Cerebellar nuclear complex (tissue), 1 donor: ENCODE results near the gene TFAP2D.

ENCODE experiments used
- DNase-seq, 2 experiments: peaks; one replicate each; lab custom pipeline; 2025; lab: John Stamatoyannopoulos, UW

Gene TFAP2D

DNA sequence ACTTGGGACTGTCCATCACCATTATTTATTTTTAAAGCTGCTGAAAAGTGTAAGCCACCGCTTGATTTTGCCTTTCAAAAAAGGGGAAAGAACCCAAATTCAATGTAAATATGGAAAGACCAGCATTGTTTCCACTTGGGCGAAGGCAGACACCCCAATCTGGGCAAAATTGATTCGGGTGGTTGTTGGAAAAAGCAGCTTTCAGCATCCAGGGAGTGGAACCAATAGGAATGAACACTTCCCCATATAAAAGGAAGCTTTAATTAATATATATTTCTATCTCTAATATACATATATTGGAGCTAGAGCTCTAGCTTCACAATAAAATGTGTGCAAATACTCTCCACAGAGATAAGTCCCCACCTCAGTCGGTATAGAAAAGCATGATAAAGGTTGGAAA is at the start of gene TFAP2D:
TFAP2D (plus strand) TSS at position 301 of the 400 bp plus-strand sequence. CDS start 530 bp downstream, outside the sequence.
- no peak for DNase-seq

DNA sequence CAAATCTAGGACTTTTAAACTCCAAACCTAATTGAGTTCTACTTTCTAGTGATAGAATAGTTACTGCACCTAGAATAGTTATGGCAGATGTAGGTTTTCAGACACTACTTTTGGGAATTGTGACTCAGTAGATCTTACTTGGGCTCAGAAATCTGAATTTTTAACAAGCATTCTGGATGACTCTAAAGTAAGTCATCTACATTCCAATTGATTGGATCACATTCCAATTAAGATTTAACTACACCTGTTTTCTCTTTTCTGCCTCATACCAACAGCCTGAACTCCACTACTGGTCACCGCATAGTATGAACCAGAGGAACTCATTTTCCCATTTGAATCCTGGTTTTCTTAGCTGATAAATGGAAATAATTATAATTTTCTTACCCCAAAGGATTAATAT is 49.5 kb upstream of the TFAP2D start:
- no peak for DNase-seq

DNA sequence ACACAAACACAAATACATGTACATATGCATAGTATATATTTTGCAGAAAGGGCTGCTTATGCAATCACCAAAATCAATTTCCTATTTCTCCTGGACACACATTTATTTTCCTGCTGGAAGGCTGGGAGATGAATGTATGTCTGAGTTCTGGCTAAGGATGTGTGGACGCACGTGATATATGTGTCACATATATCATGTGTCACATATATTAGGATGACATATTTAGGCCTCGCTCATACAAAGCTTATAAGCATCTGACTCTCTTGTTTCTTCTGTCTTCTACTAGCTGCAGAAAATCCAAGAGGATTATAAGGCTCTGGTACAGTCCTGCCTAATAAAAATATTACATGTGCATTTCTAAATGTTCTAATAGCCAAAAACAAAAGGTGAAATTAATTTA is 47.2 kb upstream of the TFAP2D start:
- DNase-seq = no peak

DNA sequence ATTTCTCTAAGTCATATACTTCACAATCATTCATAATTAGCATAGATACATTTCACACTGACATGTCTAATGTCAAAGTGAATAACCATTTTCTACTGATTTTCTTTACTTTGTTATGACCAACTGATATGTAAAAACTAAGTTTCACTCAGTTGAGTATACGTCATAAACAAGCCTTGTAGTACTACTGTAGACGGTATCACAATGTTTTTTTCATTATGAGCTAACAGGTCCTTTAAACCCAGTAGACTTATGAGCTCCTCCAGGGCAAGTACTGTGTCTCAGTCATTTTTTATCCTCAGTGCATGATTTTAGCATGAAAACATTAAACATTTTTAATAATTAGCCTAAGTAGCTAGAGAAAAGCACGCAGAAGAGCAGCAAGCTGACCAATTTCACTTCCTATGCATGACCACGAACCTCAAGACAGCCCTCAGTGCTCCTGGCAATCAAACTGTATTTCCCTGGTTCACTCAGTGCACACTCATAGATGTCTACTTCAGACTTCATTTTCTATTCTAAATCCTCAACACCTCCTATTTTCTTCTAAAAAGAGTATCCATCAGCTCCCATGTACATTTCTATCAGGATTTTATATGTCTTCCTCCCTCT is 32.0 kb upstream of the TFAP2D start:
- no peak for DNase-seq

DNA sequence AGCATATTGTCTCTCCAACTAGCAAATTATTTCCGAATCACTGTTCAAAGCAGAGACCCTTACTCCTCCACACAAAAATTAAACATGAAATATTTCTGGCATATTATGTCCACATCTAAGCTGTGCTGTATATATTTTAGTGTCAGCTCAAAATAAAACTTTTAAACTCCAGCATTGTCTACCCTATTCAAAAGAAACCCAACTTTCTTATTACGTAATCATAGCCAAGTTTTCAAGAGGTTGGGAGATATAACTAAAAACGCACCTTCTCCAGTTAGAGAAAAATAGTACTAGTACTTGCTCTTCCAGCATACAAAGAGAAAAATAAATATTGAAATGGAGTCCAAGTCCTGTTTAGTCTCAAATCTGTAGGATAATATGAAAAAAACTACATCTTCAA is 24.1 kb upstream of the TFAP2D start:
- no peak for DNase-seq

DNA sequence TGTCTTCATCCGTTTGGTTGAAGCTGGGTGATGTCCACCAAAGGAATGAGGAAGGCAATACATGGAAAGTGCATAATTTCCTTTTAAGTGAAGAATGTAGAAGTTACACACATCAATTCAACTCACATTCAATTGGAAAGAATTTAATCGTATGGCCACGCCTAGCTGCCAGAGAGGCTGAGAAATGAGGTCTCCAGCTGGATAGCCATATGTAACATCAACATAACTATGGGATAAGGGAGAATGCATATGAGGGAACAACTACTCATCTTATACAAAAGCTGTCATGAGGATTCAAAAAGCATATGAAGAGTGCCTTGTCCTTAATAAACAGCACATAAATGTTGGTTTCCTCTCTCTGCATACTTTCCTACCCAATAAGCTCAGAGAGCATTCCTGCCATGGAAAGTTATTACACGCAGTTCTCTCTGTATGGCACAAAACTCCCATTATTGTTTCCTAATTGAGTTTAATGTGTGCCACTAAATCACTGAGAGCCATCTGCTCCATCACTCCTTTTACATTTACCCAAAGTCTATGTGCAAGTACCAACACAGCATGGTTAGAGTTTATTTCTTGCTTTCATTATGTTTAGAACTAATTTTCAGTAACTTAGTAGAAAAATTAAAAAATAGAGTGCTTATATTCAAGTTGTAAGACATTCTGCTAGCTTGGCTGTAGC is 21.4 kb upstream of the TFAP2D start:
- no peak for DNase-seq

DNA sequence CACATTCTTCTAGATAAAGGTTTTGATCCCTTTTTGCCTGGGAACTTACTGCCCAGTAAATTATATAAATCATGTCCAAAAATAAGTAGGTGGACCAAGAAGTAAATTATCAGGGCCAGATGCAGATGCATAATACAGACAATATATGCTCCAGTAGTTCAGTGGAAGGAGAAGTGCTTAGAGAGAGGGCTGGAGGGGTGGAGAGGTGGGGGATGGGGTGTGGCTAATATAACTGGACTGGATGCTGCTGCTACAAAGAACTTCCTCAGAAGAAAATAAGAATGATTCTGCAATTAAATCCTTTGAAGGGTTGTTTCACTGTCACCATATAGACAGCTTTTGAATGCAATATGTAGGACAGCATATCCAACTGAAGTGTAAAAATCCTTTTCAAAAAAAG is 14.8 kb upstream of the TFAP2D start:
- DNase-seq = no peak

DNA sequence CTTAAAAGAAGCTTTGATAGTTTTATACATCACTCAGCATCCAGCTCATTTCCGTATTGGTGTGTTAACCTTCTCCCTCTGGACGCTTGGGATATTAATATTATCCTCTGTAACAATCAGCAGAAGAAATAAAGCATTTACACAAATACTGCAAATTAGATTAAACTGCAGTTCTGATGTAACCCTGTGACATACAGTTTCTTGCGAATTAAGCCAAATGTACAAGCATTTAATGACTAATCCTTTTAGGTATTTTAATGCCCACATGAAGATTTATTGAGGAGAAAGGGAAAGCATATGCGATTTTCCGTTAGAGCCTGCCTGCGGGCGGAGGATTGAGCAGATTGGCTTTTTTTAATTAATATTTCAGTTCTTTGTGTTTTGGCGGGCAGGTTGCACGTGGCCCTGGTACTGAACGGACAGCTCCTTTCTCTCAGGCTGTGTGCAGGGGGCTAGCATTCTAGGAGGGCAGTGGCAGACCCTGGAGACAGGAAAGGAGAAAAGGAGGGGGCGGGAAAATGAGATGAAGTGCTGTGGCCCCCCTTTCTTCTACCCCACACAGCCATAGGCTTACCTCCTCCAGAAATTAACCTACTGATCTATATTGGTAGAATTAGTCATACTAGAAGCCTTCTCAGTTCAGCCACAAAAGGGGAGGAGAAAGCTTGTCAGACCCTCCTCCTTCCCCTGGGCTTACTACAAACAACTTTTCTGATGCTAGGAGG is 14.1 kb upstream of the TFAP2D start:
- no peak for DNase-seq

DNA sequence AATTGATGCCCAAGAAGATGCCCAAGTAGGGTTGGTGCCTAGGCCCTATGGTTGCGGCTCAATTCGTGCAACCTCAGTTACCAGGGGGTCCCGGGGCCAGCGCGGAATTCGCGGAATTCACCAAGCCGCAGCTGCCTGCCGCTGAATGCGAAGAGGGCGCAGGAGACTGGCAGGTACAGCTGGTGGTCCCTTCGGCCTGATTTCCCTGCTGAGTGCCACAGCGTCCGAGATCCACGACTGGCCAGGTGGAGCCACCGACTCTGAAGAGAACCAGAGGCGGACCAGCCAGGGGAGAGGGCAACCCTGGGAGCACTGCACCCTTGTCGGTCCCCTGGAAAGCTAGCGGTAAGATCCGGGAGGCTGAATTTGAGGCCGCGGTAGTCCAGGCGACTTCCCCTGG is 6.8 kb upstream of the TFAP2D start:
- DNase-seq = no peak

DNA sequence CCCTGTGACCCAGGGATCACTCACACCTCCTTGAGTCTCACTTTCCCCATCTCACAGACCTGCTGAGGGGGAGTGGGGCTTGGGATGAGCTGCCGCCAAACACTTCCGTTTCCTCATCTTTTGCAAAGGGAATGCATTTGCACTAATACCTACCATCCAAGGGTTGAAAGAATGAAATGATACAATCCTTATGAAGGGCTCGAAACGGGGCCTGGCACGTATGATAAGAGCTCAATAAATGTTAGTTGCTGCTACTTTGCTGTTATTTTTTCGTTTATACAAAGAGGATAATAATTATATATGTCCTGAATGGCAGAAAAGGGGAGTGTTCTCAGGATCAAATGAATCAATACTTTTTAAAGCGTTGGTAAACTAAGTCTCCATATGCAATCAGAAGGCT is 6.1 kb upstream of the TFAP2D start:
- no peak for DNase-seq

DNA sequence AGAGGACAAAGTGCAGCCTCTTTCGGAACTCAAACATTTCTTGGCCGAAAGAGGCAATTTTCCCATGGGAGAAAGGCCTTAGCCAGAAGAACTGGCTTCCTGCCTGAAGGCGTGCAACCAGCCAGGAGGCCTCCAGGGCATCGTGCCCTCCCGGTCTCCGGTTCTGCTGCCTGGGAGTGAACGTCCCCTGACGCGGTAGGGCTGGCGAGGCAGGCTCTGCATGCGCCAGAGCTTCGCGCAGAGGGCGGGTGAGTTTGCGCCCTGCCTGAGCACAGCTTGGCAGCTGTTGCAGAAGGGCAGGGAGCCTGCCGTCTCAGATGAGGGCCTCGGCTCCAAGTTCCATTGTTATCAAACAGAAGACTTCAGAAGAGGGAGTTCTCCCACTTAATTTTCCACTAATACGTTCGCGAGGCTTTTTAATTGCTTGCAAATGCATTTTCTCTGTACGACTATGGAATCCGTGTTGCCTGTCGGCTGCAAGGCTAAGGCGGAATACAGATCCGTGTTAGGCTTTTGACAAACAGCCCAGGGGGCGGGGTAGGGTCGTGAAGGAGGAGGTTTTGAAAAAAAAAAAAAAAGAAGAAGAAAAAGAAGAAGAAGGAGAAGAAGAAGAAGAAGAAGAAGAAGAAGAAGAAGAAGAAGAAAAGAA is 5.5 kb upstream of the TFAP2D start:
- DNase-seq = no peak

DNA sequence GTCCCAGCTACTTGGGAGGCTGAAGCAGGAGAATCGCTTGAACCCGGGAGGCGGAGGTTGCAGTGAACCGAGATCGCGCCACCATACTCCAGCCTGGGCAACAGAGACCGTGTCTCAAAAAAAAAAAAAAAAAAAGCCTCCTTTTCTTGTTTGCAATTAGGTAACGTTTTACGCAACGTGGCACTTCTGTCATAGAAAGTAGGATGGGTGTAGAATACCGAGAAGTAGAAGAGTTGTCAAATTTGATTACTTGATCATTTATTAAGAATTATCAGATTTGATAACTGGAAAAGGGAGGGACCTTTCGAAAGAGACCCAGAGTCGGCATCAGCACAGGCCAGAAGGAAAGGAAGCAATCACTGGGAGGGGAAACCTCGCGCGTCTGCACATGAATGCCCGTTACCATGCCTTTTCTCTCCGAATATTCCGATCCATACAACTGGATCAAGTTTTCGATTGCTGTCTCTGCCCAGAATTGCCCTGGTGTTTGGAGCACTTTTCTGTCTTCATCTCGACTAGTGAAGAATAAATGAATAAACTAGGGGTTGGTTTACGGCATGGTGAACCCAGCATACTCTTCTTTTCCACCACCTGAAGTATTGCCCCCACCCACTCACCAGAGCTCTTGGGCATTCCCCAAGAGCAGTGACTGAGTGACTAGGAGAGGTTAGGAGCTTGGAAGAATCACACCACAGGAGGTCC is 4.5 kb upstream of the TFAP2D start:
- DNase-seq = no peak

DNA sequence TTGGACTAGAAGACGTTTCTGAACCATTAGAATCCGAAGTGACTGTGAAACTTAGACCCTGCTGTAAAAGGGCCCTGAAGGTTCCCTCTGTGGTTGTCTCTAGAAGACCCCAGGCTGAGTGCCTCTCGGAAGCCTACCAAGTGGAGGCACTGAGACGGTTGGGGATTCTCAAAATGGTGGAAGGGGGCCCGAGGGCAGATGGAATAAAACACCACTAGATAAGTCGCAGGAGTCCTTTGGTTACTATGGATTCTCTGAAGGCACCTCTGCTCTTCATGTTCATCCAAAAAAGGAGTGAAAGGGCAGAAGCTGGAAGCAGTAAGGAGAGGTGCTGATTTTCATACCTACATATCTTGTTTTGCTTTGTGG is 4.0 kb upstream of the TFAP2D start:
- no peak for DNase-seq

DNA sequence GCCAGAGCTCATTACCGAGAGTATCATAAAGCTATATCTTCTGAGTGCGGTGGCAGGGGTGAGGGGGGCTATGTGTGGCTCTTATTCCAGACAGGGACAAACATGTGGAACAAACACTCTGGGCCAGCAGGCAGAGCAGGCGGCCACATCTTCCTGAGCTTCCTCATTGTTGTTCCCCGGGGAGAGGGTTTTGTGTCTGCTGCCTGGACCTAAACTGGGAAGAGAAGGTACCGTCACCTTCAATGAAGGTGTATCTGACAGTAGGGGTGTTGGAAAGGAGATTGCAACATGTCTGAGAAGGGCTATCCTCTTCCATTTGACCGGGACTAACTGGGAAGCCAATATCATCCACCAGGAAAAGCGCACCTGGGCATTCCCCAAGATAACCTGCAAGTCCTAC is 1.6 kb upstream of the TFAP2D start:
- no peak for DNase-seq

DNA sequence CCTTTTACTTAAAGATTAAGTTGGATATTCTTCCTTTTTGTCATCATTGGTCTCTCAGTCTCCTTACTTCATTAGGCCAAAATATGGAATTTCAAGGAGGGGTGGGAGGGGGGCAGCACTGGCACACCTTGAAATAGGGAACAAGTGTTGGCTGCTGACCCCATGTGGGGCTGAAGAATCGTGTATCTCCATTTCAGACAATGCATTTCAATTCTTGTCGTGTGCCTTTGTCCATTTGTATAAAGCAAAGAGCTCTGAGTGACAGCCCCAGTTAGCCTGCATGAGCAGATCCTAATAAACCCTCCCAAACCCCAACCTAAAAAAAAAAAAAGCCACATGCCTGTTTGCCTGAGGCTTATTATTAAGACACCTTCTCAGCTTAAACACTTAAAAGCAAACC is 1.0 kb upstream of the TFAP2D start:
- no peak for DNase-seq

DNA sequence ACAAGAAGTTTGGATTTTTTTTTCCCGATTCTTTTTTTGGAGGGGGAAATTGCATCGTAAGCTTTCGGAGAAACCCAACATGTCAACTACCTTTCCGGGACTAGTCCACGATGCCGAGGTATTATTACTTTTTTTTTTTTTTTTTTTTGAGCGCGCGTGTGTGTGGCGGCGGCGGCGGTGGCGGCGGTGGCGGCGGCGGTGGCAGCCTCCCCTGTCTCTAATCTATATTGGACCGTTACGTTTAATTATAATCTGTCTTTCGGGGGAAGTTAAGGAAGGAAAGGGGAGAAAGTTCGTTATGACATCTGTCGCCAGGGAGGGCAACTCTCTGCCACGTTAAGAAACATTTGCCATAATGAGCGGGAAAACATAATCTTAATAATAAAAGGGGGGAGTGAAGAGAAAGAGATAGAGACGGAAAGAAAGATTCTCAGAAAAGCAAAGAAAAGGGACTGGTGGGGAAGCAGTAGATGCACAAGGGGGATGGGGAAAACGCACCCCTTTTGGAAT is 706 bp downstream of the TFAP2D start:
- no peak for DNase-seq

DNA sequence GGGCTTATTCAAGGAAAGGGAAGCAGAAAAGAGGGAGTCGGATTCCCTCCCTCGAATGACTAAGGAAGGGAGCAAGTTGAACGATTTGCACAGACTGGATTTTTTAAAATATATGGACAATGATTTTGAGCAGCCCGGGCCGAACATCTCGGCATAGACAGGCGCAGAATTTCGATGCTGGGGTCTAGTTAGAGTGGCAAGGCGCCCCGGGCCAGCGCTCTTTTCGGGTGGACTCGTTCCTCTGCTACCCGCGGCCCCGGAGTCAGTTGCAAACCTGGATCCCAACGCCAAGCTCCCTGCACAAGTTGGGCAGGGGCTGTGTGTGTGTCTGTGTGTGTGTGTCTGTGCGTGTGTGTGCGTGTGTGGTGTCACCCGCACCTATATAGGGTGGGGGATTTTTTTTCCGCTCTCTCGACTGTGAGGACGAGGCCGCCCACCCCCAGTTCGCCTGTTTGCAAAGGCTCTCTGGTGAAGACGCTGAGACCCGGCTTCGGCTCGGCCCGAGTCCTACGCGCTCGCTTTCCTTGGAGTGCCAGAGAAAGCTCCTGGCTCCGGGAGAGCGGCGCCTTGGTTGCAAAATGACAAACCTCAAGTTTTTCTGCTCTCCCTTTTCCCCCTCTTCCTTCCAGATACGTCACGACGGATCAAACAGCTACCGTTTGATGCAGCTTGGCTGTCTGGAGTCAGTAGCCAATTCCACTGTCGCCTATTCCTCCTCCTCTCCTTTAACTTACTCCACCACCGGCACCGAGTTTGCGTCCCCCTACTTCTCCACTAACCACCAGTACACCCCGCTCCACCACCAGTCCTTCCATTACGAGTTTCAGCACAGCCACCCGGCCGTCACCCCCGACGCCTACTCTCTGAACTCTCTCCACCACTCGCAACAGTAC is 1.4 kb downstream of the TFAP2D start:
- DNase-seq = no peak

DNA sequence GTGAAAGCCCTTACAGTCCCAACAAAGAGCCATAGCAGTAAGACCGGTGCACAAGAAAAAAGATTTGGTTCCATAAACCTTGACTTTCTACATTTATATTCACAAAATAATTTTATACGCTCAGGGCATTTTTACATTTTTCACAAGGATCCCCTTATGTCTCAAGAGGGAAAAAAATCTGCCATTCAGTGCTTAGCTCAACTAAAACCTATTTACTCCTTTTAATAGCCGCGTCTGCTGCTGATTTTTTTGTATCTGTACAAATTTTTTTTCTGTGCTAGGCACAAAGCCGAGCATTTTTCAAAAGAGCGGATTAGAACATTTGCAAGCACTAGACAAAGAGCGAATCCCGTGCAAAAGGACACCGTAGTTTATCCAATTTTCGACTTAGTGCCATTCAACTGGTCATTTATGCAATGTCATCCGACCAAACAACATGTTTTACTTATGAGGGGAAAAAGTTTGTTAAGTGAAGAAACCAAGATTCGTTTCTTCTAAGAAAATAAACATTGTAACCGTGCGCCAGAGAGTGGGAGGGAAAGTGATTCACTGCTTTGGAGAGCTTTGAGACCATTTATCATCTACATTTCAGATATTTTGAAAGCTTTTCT is 3.7 kb downstream of the TFAP2D start:
- no peak for DNase-seq

DNA sequence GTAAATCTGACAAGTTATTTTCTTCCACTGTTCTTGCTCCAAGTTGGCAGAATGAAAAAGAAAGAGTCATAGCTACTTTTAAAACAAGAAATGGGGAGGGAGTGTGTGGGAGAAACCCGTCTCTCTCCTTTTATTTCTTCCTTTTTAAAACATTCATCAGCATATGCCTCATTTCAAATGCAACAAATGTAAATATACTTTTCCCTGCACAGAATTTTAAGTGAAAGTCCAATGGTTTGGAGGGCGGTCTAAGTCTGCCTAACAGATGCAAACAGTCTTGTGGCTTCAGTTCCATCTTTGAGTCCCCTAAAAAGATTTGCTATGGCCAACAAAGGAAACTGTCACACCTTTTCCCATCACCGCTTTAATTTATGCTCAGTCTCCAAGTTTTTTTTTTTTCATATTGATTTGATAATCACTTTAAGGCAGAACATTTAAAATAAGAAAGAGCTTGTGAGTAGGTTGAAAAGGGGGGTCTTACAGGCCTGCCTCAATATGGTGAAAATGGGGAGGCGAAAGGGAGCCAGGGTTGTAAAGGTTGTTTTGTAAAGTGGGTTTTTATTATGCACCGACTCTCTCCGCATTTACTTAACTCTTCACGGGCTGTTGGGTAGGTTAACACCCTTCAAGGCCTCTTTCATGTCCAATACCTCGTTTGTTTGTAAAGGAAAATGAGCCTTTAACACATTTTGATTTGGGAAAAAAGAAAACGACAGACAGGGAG is 4.6 kb downstream of the TFAP2D start:
- no peak for DNase-seq

DNA sequence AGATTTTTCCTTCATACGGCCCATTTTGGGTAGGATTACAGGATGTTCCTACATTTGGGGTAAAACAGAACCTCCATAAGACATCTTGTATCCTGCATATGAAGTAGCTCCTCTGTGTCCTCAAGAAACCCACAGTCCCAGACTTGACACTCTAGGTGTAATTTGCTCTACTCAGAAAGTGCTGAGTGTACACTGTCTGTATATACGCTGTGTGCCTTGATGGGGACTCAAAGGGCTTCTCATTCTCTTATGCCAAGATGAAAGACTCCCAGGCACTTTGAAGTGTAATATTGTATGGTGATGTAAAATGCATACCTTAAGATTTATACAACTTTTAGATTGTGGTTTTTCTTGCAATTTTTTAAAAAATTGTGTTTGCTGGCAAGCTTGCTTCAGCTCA is 5.2 kb downstream of the TFAP2D start:
- no peak for DNase-seq
